Hepatocyte (in vitro differentiated cells): ENCODE results near the gene GLT6D1.

Experiments
- CTCF ChIP-seq: fragments of 200-600 bp; sonication (generic); IDR thresholded peaks from 2 replicates; pipeline ENCODE4 v1.5.1; 2016; ENCODE audit warnings: antibody characterized with exemption, mild to moderate bottlenecking; ENCODE audit not compliant: poor library complexity
- EZH2 ChIP-seq: fragments of 200-600 bp; sonication (generic); IDR thresholded peaks from 2 replicates; pipeline ENCODE4 v1.6.1; 2016; ENCODE audit warnings: antibody characterized with exemption, mild to moderate bottlenecking, borderline replicate concordance

- TF ChIP-seq CTCF (no peak), EZH2 (no peak)
These were observed 41.8 kb upstream of the GLT6D1 start for GRCh38 chr9:135681161-135681560.
